Breast epithelium (tissue), 4 donors: ENCODE results near the gene NDC1. TPM values are rescaled to one million over a fixed set of nuclear protein-coding genes. Genes with fewer than 3 reads are reported as not detected.

Experiments used
- DNase-seq, 2 donors: peaks; one replicate each; pipeline ENCODE4 v3.0.0-alpha.2; 2019; ENCODE audit warnings: low spot score in 2 of 2
- H3K27ac ChIP-seq, 2 donors: fragments of 200-600 bp; sonication (generic) in 1 of 2; one replicate each; pipeline ENCODE4 v1.5.1; 2016 to 2019; ENCODE audit warnings: mild to moderate bottlenecking in 1 of 2
- H3K27me3 ChIP-seq, 2 donors: fragments of 200-600 bp; sonication (generic) in 1 of 2; one replicate each; pipeline versions ENCODE4 v1.5.1 to v1.6.0; 2017 to 2019; ENCODE audit warnings: control low read depth in 1 of 2, mild to moderate bottlenecking in 1 of 2
- H3K36me3 ChIP-seq: fragments of 200-600 bp; one replicate; pipeline ENCODE4 v1.5.1; 2019
- H3K4me1 ChIP-seq, 2 donors: fragments of 200-600 bp; sonication (generic); one replicate each; pipeline ENCODE4 v1.5.1; 2016 to 2019; ENCODE audit warnings: control low read depth in 1 of 2
- H3K4me3 ChIP-seq, 3 donors: fragments of 200-600 bp; sonication (generic); 1 replicate in 2 of 3; 2 replicates in 1 of 3; pipeline ENCODE4 v1.5.1; 2016 to 2019; ENCODE audit warnings: mild to moderate bottlenecking in 3 of 3, moderate library complexity in 2 of 3
- H3K9me3 ChIP-seq, 2 donors: fragments of 200-600 bp; sonication (generic) in 1 of 2; one replicate each; pipeline ENCODE4 v1.5.1; 2016 to 2019; ENCODE audit warnings: control low read depth in 1 of 2
- POLR2A ChIP-seq: fragments of 450-650 bp; IDR thresholded peaks from one replicate; pipeline ENCODE4 v1.6.1; 2016; ENCODE audit warnings: antibody characterized with exemption, mild to moderate bottlenecking, moderate library complexity
- POLR2AphosphoS5 ChIP-seq, 3 donors: sonication (generic); formaldehyde crosslinking; IDR thresholded peaks; one replicate each; pipeline ENCODE4 v1.6.1; 2017; ENCODE audit warnings: antibody characterized with exemption in 3 of 3
- intact Hi-C: fragments of 100-400 bp; cut with DNase I; formaldehyde crosslinking; loops from one replicate; pipeline ENCODE4 v1.15.1; 2023; ENCODE audit warnings: low total_unique reads
- total RNA-seq, 3 donors: library from RNA; depleted of rRNA; stranded (reverse); fragments of >200 nt; gene quantifications; one replicate each; pipeline ENCODE4 v1.1.0, GENCODE V29; 2016
- TF ChIP-seq, protein P1 (sequence below), 3 donors: fragments of 450-650 bp; IDR thresholded peaks; one replicate each; pipeline ENCODE4 v1.5.1; 2016 to 2017; ENCODE audit warnings: antibody characterized with exemption in 3 of 3, mild to moderate bottlenecking in 3 of 3, moderate library complexity in 3 of 3

The NDC1 gene
- total RNA-seq, 3 donors from 2014 or later = 10.9 to 18.4 (median 12.8) TPM

DNA sequence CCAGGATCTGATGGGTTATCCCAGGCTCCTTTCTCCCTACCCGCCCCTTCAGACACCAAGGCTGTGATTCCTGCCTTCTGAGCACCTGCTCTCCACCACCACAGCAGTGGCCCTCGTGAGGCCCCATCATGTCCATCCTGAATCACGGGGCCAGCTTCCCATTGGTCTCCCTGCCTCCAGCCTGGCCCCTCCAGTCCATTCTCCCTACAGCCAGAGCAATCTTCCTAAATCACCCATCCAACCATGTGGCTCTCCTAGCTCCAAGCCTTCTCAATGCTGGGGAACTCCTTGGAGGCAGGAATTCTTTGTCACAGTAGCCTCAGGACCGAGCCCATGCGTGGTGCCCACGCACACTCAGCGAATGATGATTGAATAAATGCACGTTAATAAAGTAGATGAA is 90.3 kb downstream of the NDC1 start:
- DNase-seq = no peak
- Histone ChIP-seq H3K36me3 (no peaks in the 10 kb centered on the region), H3K4me3 (no peak overlapping the region), H3K4me1 (no peaks in the 10 kb centered on the region), H3K9me3 (no peaks in the 10 kb centered on the region), H3K27me3 (no peaks in the 10 kb centered on the region), H3K27ac (no peak overlapping the region)
- intact Hi-C loops = no loop called here
- TF ChIP-seq POLR2AphosphoS5 (IDR thresholded peaks at IDR 0.05) (no peak), POLR2A (no peak)
- TF ChIP-seq, protein P1, sequence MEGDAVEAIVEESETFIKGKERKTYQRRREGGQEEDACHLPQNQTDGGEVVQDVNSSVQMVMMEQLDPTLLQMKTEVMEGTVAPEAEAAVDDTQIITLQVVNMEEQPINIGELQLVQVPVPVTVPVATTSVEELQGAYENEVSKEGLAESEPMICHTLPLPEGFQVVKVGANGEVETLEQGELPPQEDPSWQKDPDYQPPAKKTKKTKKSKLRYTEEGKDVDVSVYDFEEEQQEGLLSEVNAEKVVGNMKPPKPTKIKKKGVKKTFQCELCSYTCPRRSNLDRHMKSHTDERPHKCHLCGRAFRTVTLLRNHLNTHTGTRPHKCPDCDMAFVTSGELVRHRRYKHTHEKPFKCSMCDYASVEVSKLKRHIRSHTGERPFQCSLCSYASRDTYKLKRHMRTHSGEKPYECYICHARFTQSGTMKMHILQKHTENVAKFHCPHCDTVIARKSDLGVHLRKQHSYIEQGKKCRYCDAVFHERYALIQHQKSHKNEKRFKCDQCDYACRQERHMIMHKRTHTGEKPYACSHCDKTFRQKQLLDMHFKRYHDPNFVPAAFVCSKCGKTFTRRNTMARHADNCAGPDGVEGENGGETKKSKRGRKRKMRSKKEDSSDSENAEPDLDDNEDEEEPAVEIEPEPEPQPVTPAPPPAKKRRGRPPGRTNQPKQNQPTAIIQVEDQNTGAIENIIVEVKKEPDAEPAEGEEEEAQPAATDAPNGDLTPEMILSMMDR (IDR thresholded peaks at IDR 0.05) = no peak

- Histone ChIP-seq H3K4me1 (no peaks in the 10 kb centered on the region), H3K27ac (no peak overlapping the region), H3K4me3 (no peak overlapping the region), H3K36me3 (no peaks in the 10 kb centered on the region), H3K9me3 (no peaks in the 10 kb centered on the region), H3K27me3 (peaks cover 0 to 15% of the 10 kb centered on the region in 2 donors)
- TF ChIP-seq, protein P1 (IDR thresholded peaks at IDR 0.05) = no peak
- TF ChIP-seq POLR2A = no peak
- no peak for TF ChIP-seq POLR2AphosphoS5 (IDR thresholded peaks at IDR 0.05)
- intact Hi-C loops = no loop called here
- DNase-seq = no peak
These were observed 97.4 kb downstream of the NDC1 start for GRCh38 chr1:53740621-53741105.

DNA sequence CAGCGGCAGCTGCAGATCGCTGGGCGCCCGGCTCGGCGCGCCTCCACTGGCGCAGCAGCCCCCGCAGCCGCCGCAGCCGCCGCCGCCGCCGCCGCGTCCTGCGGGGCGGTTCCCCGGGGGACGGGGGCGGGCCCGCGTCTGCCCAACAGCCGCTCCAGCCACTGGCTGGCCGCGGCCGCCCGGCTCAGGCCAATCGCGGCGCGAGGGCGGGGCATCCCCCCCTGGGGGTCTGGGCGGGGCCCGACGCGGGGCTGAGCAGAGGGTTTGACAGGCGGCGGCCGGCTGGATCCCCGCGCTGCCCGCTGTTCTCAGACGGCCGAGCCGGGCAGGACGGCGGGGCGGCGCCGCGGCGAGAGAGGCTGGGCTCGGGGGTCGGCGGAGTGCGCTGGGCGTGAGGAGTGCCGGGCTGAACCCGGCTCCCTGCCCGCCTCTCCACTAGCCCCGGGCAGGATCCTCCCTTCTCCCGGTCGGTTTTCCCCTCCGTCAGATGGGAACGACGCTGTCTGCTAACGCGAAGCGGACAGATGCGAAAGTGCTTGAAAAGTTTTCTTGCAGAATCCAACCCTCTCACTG is 98.9 kb downstream of the NDC1 start, which contains the start of gene GLIS1:
GLIS1 (minus strand) TSS at position 56 of the 573 bp plus-strand sequence. CDS start 1,100 bp downstream, outside the sequence.
- TF ChIP-seq, protein P1 (IDR thresholded peaks at IDR 0.05) = no peak
- TF ChIP-seq POLR2AphosphoS5 (IDR thresholded peaks at IDR 0.05) (no peak), POLR2A (no peak)
- peaks cover 0 to 15% of the 10 kb centered on the region in 2 donors for H3K27me3 ChIP-seq
- intact Hi-C loops = no loop called here
- DNase-seq = peak in 1 of 2 donors; percentile 50
- H3K27ac ChIP-seq = peak within 1 kb of the TSS in 1 of 2 donors; percentile 54
- H3K36me3 ChIP-seq = no peaks in the 10 kb centered on the region
- no peaks in the 10 kb centered on the region for H3K9me3 ChIP-seq
- peak within 1 kb of the TSS; percentile 45 to 90 (median 69) for H3K4me3 ChIP-seq
- H3K4me1 ChIP-seq = no peaks in the 10 kb centered on the region

GRCh38 chr1:53738205-53739108 is 99.6 kb downstream of the NDC1 start:
- Histone ChIP-seq H3K27me3 (peaks cover 0 to 15% of the 10 kb centered on the region in 2 donors), H3K27ac (peak overlapping the region in 1 of 2 donors; percentile 54), H3K4me1 (no peaks in the 10 kb centered on the region), H3K9me3 (no peaks in the 10 kb centered on the region), H3K4me3 (peak overlapping the region; percentile 45 to 90 (median 69)), H3K36me3 (no peaks in the 10 kb centered on the region)
- no peak for DNase-seq
- TF ChIP-seq, protein P1 (IDR thresholded peaks at IDR 0.05) = no peak
- TF ChIP-seq POLR2A = no peak
- intact Hi-C loops = no loop called here
